OCI-LY7 (cell line): ENCODE measurements around the gene VSIG8. TPM values are rescaled to one million over a fixed set of nuclear protein-coding genes. Genes with fewer than 3 reads are reported as not detected.

Source experiments
- BruUV-seq: library from RNA; stranded (reverse); fragments of 400-500 nt; replicated peaks from 2 replicates; lab custom pipeline; 2021; lab: Mats Ljungman, UMichigan
- CTCF ChIA-PET: fragments of 300-600 bp; sonication (Branson Sonifier 250); formaldehyde crosslinking; loops from one replicate; lab custom pipeline; 2022; ENCODE audit warnings: antibody characterized with exemption; ENCODE audit not compliant: unreplicated experiment; lab: Charles Lee
- POLR2A ChIA-PET: fragments of 300-600 bp; sonication (Branson Sonifier 250); formaldehyde crosslinking; loops from one replicate; lab custom pipeline; 2022; ENCODE audit warnings: antibody characterized with exemption; lab: Charles Lee
- DNase-seq: peaks from one replicate; pipeline ENCODE4 v3.0.0-alpha.2; 2015; ENCODE audit warnings: low spot score
- H2AFZ ChIP-seq: fragments of 200-600 bp; sonication (generic), shearing (Covaris generic); 2 replicates; pipeline ENCODE4 v1.6.1; 2014; ENCODE audit warnings: mild to moderate bottlenecking, antibody characterized with exemption, low read length, moderate library complexity
- H3K27ac ChIP-seq: fragments of 200-600 bp; sonication (generic); 2 replicates; pipeline ENCODE4 v1.5.1; 2014; ENCODE audit warnings: mixed run types, low read depth, mild to moderate bottlenecking, moderate library complexity, low read length, inconsistent platforms; ENCODE audit not compliant: poor library complexity, severe bottlenecking
- H3K36me3 ChIP-seq: fragments of 200-600 bp; sonication (generic); 2 replicates; pipeline ENCODE4 v1.6.1; 2014; ENCODE audit warnings: mild to moderate bottlenecking, antibody characterized with exemption, low read length, moderate library complexity, mixed read lengths; ENCODE audit not compliant: insufficient read depth
- H3K4me1 ChIP-seq: fragments of 200-600 bp; sonication (generic); 2 replicates; pipeline ENCODE4 v1.5.1; 2014; ENCODE audit warnings: mild to moderate bottlenecking, low read length; ENCODE audit not compliant: insufficient read depth, poor library complexity, severe bottlenecking
- H3K4me2 ChIP-seq: fragments of 200-600 bp; sonication (generic); 2 replicates; pipeline ENCODE4 v1.6.1; 2014; ENCODE audit warnings: mild to moderate bottlenecking, low read length
- H3K4me3 ChIP-seq: fragments of 200-600 bp; sonication (generic); 2 replicates; pipeline ENCODE4 v1.5.1; 2014; ENCODE audit warnings: mild to moderate bottlenecking, low read depth, low read length; ENCODE audit not compliant: poor library complexity, severe bottlenecking
- H3K79me2 ChIP-seq: fragments of 200-600 bp; sonication (generic); 2 replicates; pipeline ENCODE4 v1.6.1; 2016; ENCODE audit warnings: low read depth, mild to moderate bottlenecking, low read length, moderate library complexity, mixed read lengths; ENCODE audit not compliant: insufficient read depth
- H3K9me2 ChIP-seq: fragments of 200-600 bp; sonication (generic); 2 replicates; pipeline ENCODE4 v1.6.1; 2016; ENCODE audit warnings: mild to moderate bottlenecking, low read length, mixed read lengths; ENCODE audit not compliant: insufficient read depth
- H3K9me3 ChIP-seq: fragments of 200-600 bp; sonication (generic); 2 replicates; pipeline ENCODE4 v1.6.1; 2014; ENCODE audit warnings: mild to moderate bottlenecking, mixed run types, low read length, mixed read lengths
- H4K20me1 ChIP-seq: fragments of 200-600 bp; sonication (generic); 2 replicates; pipeline ENCODE4 v1.6.1; 2014; ENCODE audit warnings: mild to moderate bottlenecking, antibody characterized with exemption, low read length, moderate library complexity, mixed read lengths; ENCODE audit not compliant: insufficient read depth
- CTCF ChIP-seq: fragments of 200-600 bp; sonication (generic); conservative IDR thresholded peaks from 2 replicates; pipeline ENCODE4 v1.5.1; 2014; ENCODE audit warnings: mild to moderate bottlenecking, antibody characterized with exemption, low read length, moderate library complexity, mixed read lengths
- EZH2phosphoT487 ChIP-seq: fragments of 200-600 bp; sonication (generic); IDR thresholded peaks from 2 replicates; pipeline ENCODE4 v1.6.1; 2018; ENCODE audit warnings: low read depth, borderline replicate concordance, mild to moderate bottlenecking, mixed run types, antibody characterized with exemption, low read length, moderate library complexity, mixed read lengths
- intact Hi-C: fragments of 100-400 bp; cut with micrococcal nuclease; formaldehyde crosslinking; loops from one replicate; pipeline ENCODE4 v1.10.0; 2022; ENCODE audit not compliant: unreplicated experiment
- total RNA-seq, 2 experiments: library from RNA; depleted of rRNA in 1 of 2; stranded (reverse); fragments of >200 nt in 1 of 2; shearing (Covaris generic) in 1 of 2; gene quantifications; 2 replicates each; pipeline ENCODE4 v1.2.3, GENCODE V29; 2014 to 2022

VSIG8 gene
- total RNA-seq, 2 experiments from 2014 or later, result not detected

DNA sequence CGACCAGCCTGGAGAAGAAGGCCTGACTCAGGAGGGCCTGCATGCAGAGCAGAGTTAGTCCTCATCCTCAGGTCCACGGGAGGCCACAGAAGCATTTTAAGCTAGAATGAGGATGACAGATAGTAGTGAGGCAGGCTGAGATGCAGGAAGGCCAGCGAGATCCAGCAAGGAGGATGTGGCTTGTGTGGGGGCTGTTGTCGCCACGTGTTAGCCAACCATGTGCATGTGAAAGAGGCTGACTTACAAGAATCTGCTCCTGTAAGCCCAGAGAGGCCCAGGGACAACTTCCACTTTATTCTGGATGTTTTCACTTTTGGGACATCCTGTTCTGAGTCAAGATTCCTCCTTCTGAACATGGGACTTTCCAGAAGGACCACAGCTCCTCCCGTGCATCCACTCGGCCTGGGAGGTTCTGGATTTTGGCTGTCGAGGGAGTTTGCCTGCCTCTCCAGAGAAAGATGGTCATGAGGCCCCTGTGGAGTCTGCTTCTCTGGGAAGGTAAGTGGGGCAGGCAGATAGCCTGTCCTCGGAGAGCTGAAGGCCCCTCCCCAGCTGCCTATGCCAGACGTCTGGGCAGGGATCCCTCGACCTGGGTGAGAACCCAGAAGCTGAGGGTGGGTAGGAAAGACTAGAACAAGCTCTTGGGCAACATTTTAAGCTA lies 35.9 kb downstream of the VSIG8 start, which contains the start of gene SLAMF8:
Gene SLAMF8, plus strand, starts transcription at position 433 of the 661 bp plus-strand sequence. Its CDS starts 26 bp downstream, at position 459.
- Histone ChIP-seq H4K20me1 (no peaks in the 10 kb centered on the region), H3K9me3 (no peaks in the 10 kb centered on the region), H2AFZ (no peak within 1 kb of the TSS), H3K27ac (no peak within 1 kb of the TSS), H3K9me2 (no peaks in the 10 kb centered on the region), H3K4me1 (no peaks in the 10 kb centered on the region), H3K4me3 (no peak within 1 kb of the TSS), H3K4me2 (no peak within 1 kb of the TSS), H3K79me2 (no peaks in the 10 kb centered on the region), H3K36me3 (no peaks in the 10 kb centered on the region)
- DNase-seq, result no peak
- TF ChIP-seq EZH2phosphoT487 (no peak), CTCF (no peak)
- no TSS peak for BruUV-seq
- CTCF ChIA-PET, result no interaction called here
- POLR2A ChIA-PET, result no interaction called here
- intact Hi-C loops, result no loop called here

DNA sequence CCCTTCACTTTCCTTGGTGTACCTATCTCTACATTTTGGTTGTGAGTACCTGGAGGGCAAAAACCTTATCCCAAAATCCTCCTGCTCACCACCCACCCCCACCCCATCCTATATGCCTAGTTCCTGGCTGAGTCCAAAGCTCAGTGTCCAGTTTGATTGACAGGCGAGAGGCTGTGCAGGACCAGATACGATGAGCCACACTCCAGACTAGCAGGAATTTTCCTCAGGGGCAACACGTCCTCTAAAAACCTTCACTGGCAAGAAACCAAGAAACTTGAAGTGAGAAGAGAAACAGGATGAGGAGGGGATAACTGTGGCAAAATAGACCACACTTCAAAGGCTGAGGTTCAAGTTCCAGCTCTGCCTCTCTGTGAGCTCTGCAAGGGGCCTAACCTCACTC lies 36.9 kb downstream of the VSIG8 start:
- no peak overlapping the region for H3K4me2 ChIP-seq
- H3K36me3 ChIP-seq, result no peaks in the 10 kb centered on the region
- no peaks in the 10 kb centered on the region for H3K9me2 ChIP-seq
- CTCF ChIA-PET, result no interaction called here
- TF ChIP-seq EZH2phosphoT487, result no peak
- no peak for TF ChIP-seq CTCF
- POLR2A ChIA-PET, result no interaction called here
- no peak overlapping the region for H2AFZ ChIP-seq
- BruUV-seq, result no TSS peak
- intact Hi-C loops, result no loop called here
- H3K27ac ChIP-seq, result no peak overlapping the region
- H4K20me1 ChIP-seq, result no peaks in the 10 kb centered on the region
- H3K4me1 ChIP-seq, result no peaks in the 10 kb centered on the region
- H3K9me3 ChIP-seq, result no peaks in the 10 kb centered on the region
- no peaks in the 10 kb centered on the region for H3K79me2 ChIP-seq
- DNase-seq, result no peak
- no peak overlapping the region for H3K4me3 ChIP-seq

DNA sequence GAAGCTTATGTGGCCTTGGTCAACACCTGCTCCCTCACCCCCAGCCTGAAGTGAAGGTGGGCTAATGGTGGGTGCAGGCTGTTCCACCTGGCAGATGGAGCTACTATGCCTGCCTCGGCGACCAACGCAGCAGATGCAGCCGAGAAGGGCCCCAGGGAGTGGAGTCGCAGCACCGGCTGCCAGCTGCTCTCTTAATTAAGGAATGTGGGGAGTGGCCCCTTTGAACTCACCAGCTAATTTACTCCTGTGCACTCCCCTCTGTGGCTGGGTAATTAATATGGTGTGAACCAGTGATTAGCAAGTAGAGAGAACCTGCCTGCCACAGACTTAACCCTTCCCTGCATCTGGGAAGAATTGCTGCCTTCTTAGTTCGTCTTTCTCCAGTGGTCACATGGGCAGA lies 39.1 kb downstream of the VSIG8 start:
- no peaks in the 10 kb centered on the region for H3K9me2 ChIP-seq
- DNase-seq, result no peak
- H3K79me2 ChIP-seq, result no peaks in the 10 kb centered on the region
- H3K4me3 ChIP-seq, result no peak overlapping the region
- H3K9me3 ChIP-seq, result no peaks in the 10 kb centered on the region
- no TSS peak for BruUV-seq
- intact Hi-C loops, result no loop called here
- H2AFZ ChIP-seq, result no peak overlapping the region
- H3K4me1 ChIP-seq, result no peaks in the 10 kb centered on the region
- TF ChIP-seq CTCF (no peak), EZH2phosphoT487 (no peak)
- CTCF ChIA-PET, result no interaction called here
- no peaks in the 10 kb centered on the region for H3K36me3 ChIP-seq
- H3K4me2 ChIP-seq, result no peak overlapping the region
- H4K20me1 ChIP-seq, result no peaks in the 10 kb centered on the region
- POLR2A ChIA-PET, result no interaction called here
- H3K27ac ChIP-seq, result no peak overlapping the region
